Mesothelial cell of epicardium (in vitro differentiated cells): ENCODE measurements around the gene ALX1. TPM values are rescaled to one million over a fixed set of nuclear protein-coding genes. Genes with fewer than 3 reads are reported as not detected.

Source experiments
- DNase-seq, 2 experiments: peaks; one replicate each; pipeline ENCODE4 v3.0.0; 2021; ENCODE audit warnings: low spot score in 2 of 2; ENCODE audit not compliant: unreplicated experiment in 2 of 2
- H3K27ac Mint-ChIP-seq: 2 replicates; pipeline ENCODE4 v1.8.0; 2021; ENCODE audit warnings: mixed read lengths
- H3K27me3 Mint-ChIP-seq: 2 replicates; pipeline ENCODE4 v1.8.0; 2021; ENCODE audit warnings: low read depth, mixed read lengths
- H3K36me3 Mint-ChIP-seq: 2 replicates; pipeline ENCODE4 v1.8.0; 2021; ENCODE audit warnings: mixed read lengths
- H3K4me1 Mint-ChIP-seq: 2 replicates; pipeline ENCODE4 v1.8.0; 2021; ENCODE audit warnings: mixed read lengths
- H3K4me3 Mint-ChIP-seq: 2 replicates; pipeline ENCODE4 v1.8.0; 2021; ENCODE audit warnings: mild to moderate bottlenecking, moderate library complexity, mixed read lengths
- H3K9me3 Mint-ChIP-seq: 2 replicates; pipeline ENCODE4 v1.8.0; 2021; ENCODE audit warnings: mixed read lengths
- total RNA-seq: library from RNA; stranded (reverse); gene quantifications from 3 replicates; pipeline ENCODE4 v1.2.1, GENCODE V29; 2021
- TF ChIP-seq, protein P1 (sequence below): fragments of 200-600 bp; sonication (generic); IDR thresholded peaks from one replicate; pipeline ENCODE4 v1.5.0; 2021; ENCODE audit warnings: antibody characterized with exemption; ENCODE audit not compliant: unreplicated experiment

Gene ALX1
- total RNA-seq, 1 donor from 2014 or later = 14.2 TPM

DNA sequence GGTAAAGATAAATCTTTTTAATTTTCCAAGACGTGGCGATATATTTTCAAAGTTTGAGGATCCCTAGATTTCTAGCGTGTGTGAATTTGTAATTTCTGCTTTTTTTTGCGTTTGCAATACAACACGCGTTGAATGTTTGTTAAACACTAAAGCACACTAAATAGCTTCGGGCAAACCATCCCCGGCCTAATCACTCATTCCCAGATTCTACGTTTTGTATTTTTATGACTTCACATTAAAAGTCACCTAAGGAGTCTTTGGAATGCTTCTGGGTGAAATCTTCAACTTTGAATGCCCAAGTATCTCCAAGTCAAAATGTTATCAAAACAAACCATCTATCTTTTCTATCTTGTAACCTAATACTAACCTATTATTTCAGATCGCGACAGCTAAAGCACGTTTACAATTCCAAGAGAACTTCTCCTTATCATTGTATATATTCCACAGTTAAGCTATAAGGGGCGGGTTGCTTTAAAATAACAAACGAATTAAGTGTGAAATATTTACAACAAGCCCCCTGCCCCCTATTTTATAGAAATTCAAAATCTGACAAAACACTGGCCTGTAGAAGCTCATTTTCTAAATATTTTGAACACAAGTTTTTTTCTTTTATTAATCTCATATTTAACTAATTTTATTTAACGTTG, 1.1 kb downstream of the ALX1 start:
- no peaks in the 10 kb centered on the region for H3K36me3 Mint-ChIP-seq
- TF ChIP-seq, protein P1, sequence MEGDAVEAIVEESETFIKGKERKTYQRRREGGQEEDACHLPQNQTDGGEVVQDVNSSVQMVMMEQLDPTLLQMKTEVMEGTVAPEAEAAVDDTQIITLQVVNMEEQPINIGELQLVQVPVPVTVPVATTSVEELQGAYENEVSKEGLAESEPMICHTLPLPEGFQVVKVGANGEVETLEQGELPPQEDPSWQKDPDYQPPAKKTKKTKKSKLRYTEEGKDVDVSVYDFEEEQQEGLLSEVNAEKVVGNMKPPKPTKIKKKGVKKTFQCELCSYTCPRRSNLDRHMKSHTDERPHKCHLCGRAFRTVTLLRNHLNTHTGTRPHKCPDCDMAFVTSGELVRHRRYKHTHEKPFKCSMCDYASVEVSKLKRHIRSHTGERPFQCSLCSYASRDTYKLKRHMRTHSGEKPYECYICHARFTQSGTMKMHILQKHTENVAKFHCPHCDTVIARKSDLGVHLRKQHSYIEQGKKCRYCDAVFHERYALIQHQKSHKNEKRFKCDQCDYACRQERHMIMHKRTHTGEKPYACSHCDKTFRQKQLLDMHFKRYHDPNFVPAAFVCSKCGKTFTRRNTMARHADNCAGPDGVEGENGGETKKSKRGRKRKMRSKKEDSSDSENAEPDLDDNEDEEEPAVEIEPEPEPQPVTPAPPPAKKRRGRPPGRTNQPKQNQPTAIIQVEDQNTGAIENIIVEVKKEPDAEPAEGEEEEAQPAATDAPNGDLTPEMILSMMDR = no peak
- H3K27ac Mint-ChIP-seq = peak overlapping the region; percentile 97
- peaks cover 33% of the 10 kb centered on the region for H3K4me1 Mint-ChIP-seq
- H3K9me3 Mint-ChIP-seq = no peaks in the 10 kb centered on the region
- DNase-seq = no peak
- peak overlapping the region; percentile 96 for H3K4me3 Mint-ChIP-seq
- H3K27me3 Mint-ChIP-seq = peaks cover 22% of the 10 kb centered on the region

DNA sequence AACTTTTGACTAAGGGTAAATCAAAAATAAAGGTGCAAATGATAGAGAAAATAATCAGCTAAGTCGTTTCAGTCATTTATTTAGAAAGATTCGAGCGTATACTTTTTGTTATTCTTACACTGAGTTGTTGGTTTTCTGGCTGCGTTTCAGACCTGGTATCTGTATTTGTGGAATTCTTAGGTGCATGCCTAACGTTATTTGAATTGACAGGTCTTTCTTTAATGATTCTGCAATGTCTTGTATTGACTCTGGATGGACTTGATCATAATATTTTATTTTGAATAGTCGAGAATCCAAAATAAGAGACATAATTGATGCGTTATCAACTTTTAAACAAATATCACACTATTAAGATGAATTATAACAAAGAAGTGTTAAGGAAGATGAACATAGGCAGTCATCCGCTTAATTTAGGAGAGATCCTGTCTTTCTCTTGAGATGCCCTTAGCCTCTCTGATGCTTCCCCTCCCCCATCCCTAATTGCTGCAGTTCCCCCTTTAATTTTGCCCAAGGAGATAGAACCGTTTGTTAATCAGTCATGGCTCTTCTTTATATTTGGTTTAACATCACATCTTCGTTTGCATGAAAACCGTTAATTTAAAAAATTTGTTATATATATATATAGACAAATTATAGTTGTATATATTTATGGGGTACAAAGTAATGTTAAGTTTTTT, 1.8 kb downstream of the ALX1 start:
- Mint-ChIP-seq H3K36me3 (no peaks in the 10 kb centered on the region), H3K9me3 (no peaks in the 10 kb centered on the region), H3K27me3 (peaks cover 20% of the 10 kb centered on the region), H3K27ac (peak overlapping the region; percentile 97), H3K4me3 (peak overlapping the region; percentile 96), H3K4me1 (peaks cover 28% of the 10 kb centered on the region)
- no peak for DNase-seq
- TF ChIP-seq, protein P1 = no peak

DNA sequence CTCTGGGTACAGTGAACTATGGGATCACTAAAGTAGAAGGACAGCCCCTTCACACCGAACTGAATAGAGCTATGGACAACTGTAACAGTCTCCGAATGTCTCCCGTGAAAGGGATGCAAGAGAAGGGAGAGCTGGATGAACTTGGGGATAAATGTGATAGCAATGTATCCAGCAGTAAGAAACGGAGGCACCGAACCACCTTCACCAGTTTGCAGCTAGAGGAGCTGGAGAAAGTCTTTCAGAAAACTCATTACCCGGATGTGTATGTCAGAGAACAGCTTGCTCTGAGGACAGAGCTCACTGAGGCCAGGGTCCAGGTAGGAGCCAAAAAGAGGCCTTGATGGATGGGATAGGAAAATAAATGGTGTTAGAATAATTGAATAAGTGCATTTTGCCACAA, 3.5 kb downstream of the ALX1 start:
- peaks cover 28% of the 10 kb centered on the region for H3K4me1 Mint-ChIP-seq
- peak overlapping the region; percentile 49 for H3K4me3 Mint-ChIP-seq
- peaks cover 4% of the 10 kb centered on the region for H3K36me3 Mint-ChIP-seq
- H3K27ac Mint-ChIP-seq = peak overlapping the region; percentile 11
- TF ChIP-seq, protein P1 = no peak
- no peak for DNase-seq
- no peaks in the 10 kb centered on the region for H3K9me3 Mint-ChIP-seq
- H3K27me3 Mint-ChIP-seq = peaks cover 8% of the 10 kb centered on the region

DNA sequence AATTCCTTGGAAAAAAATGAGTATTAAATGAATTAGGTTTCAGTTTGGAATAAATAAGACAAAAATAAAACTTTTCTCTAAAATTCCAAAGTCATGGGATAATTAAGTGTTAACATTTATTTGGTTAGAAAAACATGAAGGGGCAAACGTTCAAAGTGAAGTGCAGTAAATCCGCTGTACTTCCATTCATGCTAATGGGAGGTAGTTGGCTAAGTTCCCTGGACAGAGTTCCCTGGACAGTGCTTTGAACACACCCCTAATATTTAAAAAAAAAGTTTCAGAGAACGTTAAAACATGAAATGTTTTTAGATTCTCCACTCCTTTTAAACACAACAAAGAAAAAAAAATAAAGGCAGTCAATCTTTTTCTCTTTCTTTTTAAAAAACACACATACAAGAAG, 16.3 kb downstream of the ALX1 start:
- H3K9me3 Mint-ChIP-seq = no peaks in the 10 kb centered on the region
- DNase-seq = no peak
- TF ChIP-seq, protein P1 = no peak
- peaks cover 10% of the 10 kb centered on the region for H3K36me3 Mint-ChIP-seq
- no peaks in the 10 kb centered on the region for H3K27me3 Mint-ChIP-seq
- H3K27ac Mint-ChIP-seq = peak overlapping the region; percentile 82
- no peak overlapping the region for H3K4me3 Mint-ChIP-seq
- peaks cover 18% of the 10 kb centered on the region for H3K4me1 Mint-ChIP-seq

DNA sequence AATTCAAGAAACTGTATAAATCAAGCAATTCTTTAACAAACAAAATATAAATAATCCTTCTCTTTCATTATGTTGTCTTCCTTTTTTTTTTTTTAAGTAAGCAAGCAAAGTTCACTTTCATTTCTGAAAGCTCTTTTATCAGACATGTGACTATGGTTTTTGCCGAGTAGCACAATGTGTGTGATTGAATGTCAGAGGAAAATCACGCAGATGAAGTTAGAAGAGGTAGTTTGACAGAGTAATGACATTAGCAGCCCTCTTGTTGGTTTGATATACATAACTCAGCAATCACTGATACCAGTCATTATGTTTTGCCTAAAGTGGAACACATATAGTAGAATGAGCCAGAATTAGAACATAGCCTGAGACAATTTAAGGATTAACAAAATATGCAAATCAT, 19.0 kb downstream of the ALX1 start:
- Mint-ChIP-seq H3K4me1 (peaks cover 33% of the 10 kb centered on the region), H3K36me3 (peaks cover 10% of the 10 kb centered on the region), H3K27ac (no peak overlapping the region), H3K9me3 (no peaks in the 10 kb centered on the region), H3K27me3 (no peaks in the 10 kb centered on the region), H3K4me3 (no peak overlapping the region)
- DNase-seq = no peak
- TF ChIP-seq, protein P1 = no peak
